ENCODE data around the gene EPHA2.

DNA sequence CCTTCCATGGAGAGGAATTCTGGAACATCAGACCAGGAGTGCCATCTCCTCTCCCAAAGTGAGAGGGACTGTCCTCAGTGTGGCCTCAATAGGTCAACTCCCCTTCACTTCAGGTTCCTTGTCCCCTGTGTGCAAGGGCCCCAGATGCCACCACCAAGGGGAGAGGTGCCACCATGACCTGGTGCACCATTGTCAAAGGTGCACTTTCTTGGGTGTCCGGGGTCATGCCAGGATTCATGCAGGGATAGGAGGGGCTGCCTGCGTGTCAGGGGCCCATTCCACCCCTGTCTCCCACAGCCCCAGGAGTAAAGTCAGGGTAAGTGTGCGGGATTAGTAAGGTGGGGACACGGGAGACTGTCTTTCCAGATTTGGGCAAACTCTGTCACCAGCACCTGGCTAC is 21.4 kb upstream of the EPHA2 start:
- TF ChIP-seq, protein P1, sequence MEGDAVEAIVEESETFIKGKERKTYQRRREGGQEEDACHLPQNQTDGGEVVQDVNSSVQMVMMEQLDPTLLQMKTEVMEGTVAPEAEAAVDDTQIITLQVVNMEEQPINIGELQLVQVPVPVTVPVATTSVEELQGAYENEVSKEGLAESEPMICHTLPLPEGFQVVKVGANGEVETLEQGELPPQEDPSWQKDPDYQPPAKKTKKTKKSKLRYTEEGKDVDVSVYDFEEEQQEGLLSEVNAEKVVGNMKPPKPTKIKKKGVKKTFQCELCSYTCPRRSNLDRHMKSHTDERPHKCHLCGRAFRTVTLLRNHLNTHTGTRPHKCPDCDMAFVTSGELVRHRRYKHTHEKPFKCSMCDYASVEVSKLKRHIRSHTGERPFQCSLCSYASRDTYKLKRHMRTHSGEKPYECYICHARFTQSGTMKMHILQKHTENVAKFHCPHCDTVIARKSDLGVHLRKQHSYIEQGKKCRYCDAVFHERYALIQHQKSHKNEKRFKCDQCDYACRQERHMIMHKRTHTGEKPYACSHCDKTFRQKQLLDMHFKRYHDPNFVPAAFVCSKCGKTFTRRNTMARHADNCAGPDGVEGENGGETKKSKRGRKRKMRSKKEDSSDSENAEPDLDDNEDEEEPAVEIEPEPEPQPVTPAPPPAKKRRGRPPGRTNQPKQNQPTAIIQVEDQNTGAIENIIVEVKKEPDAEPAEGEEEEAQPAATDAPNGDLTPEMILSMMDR (IDR thresholded peaks at IDR 0.05; ENCODE audit: borderline replicate concordance, extremely low read depth, low read length, poor library complexity, severe bottlenecking): no peak
- TF ChIP-seq EZH2 (IDR thresholded peaks at IDR 0.05; ENCODE audit: borderline replicate concordance, low read depth, low read length, severe bottlenecking): no peak

Measured in DND-41 (cell line).